ENCODE measurements around the gene KIF2C.
"Not testable (repeated sequence)": the region's sequence is repeated elsewhere in the genome, so short reads cannot be mapped to it uniquely, and the experiment has no call there.

Gene KIF2C

DNA sequence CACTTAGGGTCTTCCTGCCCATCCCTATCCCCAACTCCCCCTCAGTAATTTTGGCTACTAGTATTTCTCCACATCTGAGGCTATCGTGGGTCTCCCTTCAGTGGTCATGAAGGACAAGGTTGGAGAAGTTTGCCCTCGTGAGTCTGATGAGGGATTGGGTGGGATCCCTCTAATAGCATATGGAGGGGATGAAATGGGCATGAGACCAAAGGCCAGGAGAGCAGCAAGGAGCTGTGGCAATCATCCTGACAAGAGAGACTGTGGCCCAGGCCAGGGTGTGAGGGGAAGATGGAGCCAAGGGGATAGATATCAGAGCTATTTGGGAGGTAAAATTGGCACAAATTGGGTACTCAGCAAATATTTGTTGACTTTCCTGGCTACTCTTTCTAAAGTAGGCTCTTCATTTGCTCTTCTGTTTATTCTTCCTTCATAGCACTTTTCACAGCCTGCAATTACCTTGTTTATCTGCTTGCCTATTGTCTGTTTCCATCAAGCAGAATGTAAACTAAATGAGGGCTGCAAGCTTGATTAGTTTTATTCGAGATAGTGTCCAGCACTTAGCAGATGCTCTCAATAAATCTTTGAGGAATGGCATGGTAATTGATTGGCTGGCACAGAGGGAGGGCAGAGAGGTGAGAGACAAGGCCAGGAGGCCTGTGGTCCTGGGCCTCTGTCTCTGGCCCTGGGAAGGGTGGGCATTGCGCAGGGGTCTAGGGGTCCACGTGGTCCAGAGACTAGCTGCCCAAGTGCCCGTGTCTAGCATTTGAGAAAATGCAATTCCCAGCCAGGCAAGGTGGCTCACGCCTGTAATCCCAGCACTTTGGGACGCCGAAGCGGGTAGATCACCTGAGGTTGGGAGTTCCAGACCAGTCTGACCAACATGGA, 59.1 kb downstream of the KIF2C start:
- no peak for DNase-seq (ENCODE audit: low read depth)

DNA sequence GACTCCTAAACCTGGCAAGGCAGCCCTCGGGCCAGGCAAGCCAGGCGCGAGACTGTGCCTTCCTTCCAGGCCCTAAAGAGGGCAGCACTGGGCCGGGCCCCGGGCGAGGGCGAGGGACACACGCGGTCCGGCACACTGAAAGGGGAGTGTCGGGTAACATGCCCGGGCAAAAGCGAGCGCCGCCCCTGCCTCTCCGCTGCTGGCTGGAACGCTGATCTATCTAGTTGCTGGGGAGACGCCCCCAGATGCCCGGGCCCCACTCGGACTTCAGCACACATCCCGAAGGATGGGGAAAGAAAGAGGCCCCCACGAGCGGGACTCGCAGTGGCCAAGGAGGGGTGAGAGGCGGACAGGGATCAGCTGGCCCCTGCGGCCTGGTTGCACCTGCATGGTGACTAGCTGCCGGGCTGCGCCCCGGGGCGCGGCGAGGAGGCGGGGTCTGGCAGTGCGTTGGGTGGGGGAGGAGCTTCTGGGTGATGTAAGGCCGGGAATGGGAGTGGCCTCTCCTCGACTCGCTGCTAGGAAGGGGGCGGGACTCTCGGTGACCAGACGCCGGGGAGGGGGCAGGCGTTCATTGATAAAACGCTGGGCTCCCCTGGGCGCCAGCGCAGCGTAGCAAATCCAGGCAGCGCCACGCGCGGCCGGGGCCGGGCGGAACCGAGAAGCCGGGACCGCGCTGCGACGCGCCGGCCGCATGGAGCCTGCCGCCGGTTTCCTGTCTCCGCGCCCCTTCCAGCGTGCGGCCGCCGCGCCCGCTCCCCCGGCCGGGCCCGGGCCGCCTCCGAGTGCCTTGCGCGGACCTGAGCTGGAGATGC, 60.3 kb downstream of the KIF2C start, which contains the start of gene PLK3:
PLK3 (plus strand) TSS at position 608 of the 815 bp plus-strand sequence; CDS start at position 695, 87 bp downstream.
- peak; percentile 96 for DNase-seq (ENCODE audit: low read depth)

DNA sequence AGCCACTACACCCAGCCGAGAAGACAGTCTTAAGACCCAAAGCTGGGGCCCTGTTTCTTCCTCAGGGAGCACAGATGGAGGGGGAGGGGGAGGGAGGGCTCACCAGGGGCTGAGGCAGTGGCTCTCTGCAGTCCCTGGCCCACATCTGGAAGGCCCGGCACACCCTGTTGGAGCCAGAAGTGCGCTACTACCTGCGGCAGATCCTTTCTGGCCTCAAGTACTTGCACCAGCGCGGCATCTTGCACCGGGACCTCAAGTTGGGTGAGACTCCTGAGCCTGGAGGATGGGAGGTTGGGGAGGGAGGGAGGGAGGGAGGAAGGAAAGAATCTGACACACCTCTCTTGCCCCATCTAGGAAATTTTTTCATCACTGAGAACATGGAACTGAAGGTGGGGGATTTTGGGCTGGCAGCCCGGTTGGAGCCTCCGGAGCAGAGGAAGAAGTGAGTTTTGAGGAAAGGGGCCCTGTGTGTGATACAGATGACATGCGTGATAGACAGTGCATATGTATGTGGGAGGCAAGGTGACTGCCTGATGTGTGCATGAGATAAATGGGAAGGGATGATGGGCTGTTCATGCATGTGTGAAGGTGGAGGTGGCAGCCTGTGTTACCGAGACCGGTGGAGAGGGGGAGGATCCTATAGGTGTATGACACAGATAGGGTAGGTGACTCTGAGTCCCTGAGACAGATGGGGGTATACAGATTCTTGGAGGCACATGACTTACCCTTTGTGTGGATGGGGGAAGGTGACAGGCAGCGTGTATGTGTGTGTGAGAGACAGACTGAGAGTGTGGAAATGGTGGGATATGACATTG, 62.1 kb downstream of the KIF2C start:
- DNase-seq (ENCODE audit: low read depth) = no peak

DNA sequence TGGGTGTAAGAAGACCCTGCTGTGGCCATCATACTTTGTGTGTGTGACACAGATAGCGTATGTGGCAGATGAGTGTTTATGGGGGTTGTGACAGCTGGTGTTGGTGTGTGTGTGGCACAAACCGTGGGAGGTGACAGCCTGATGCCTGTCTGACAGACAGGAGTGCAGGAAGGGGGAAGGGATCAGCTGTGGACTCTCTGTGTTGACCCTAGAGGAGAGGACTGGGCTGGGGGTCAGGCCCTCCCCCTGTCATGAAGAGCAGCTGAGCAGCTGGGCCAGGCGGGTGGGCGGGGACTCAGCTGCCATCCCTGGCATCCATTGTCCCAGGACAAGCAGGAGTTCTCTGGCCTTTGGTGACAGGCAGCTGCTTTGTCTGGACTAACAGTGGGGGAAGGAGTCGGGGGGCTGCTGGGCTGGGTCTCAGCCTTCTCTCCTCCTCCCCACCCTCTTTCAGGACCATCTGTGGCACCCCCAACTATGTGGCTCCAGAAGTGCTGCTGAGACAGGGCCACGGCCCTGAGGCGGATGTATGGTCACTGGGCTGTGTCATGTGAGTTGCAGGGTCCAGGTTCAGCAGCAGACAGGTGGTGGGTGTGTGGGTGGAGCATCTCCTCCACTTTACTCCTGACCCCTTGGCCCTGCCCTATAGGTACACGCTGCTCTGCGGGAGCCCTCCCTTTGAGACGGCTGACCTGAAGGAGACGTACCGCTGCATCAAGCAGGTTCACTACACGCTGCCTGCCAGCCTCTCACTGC, 62.8 kb downstream of the KIF2C start:
- no peak for DNase-seq (ENCODE audit: low read depth)

DNA sequence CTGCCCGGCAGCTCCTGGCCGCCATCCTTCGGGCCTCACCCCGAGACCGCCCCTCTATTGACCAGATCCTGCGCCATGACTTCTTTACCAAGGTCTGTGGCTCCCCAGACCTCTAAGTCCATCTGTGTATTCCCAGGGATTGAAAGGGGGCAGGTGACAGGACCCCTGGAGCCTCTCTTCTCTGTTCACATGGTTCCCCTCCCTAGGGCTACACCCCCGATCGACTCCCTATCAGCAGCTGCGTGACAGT, 63.4 kb downstream of the KIF2C start:
- no peak for DNase-seq (ENCODE audit: low read depth)

DNA sequence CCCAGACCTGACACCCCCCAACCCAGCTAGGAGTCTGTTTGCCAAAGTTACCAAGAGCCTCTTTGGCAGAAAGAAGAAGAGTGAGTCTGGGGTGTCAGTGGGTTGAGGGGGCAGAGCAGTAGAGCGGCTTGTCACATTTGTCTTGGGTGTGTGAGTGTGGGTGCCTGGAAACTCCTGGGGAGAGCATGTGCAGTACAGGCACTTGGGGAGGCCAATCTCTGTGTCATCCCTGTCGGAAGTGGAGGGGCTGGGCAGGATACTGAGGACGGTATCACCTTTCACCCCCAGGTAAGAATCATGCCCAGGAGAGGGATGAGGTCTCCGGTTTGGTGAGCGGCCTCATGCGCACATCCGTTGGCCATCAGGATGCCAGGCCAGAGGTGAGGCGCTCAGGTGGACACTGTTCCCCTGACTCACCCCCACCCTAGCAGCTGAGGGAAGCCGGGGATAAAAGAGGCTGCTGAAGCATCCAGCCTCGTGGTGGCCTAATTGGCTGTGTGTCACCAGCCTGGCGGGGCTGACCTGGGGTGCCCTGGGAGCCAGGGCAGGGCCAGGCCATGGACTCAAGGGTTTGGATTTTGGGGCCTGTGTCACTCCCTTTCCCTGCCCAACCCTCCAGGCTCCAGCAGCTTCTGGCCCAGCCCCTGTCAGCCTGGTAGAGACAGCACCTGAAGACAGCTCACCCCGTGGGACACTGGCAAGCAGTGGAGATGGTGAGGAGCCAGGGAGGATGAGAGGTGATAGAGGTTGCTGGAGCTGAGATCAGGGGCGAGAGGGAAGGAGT, 63.9 kb downstream of the KIF2C start:
- no peak for DNase-seq (ENCODE audit: low read depth)

DNA sequence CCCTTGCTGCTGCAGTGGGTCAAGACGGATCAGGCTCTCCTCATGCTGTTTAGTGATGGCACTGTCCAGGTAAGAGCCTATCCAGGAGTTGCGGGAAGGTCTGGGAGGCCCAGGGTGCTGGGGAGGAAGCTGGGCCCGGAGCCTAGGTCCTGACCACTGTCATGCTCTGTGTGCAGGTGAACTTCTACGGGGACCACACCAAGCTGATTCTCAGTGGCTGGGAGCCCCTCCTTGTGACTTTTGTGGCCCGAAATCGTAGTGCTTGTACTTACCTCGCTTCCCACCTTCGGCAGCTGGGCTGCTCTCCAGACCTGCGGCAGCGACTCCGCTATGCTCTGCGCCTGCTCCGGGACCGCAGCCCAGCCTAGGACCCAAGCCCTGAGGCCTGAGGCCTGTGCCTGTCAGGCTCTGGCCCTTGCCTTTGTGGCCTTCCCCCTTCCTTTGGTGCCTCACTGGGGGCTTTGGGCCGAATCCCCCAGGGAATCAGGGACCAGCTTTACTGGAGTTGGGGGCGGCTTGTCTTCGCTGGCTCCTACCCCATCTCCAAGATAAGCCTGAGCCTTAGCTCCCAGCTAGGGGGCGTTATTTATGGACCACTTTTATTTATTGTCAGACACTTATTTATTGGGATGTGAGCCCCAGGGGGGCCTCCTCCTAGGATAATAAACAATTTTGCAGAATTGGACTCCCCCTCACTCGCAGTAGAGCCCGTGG, 65.8 kb downstream of the KIF2C start:
- no peak for DNase-seq (ENCODE audit: low read depth)

DNA sequence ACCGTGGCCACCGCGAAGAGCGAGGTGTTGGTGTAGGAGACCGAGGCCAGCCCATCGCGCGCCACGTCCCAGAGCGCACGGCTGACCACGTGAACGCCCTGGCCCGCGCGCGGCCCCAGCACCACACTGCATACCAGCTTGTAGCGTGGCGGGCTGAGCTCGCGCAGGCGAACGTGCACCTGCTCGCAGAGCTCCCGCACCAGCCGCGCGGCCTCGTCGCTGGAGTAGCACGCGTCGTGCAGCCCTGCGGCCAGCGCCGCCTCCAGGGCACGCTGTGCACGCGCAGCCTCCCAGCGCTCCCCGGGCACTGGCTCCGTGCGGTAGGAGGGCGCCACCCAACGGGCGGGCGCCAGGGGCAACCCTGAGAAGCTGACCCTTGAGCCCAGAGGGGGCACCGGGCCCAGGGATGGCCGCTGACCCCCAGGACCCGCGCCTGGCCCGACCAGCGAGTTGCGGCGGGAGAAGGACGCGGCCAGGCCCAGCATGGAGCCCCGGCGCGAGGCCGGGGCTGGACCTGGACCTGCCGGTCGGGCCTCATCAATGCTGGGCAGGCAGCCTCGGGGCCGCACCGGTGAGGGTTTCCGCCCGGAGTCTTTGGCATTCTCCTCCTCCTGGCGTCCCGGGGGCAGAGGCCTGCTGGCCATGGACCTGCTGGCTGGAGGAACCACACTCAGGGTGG, 66.5 kb downstream of the KIF2C start:
- no peak for DNase-seq (ENCODE audit: low read depth)

DNA sequence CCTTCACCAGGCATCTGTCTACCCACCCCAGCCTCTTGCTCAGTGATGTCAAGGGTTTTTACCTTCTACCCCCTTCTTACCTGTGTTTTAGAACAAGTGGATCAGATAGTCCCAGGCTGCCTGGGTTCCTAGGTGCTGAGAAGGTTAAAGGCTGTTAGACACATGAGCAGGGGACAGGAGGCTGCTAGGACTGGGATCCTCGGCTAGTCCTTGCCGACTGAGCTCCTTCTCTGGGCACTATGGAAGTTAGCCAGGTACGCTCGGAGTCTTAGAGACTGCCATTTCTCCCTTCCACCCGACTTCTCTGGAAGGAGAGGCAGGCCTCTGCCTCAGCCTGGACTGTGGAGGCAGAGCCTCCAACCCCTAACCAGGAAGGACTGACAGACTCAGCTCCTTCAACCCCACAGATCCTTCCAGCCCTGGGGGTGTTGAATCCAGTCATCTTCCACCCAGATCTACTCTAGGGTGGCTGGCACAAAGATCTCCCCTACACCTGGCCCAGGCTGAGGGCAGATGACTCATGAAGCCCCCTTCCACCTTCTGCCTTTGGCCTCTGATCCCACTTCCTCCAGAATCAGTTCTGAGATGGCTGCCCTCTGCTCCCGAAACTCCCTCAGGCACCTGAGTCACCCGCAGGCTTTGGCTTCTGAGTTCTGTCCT, 67.2 kb downstream of the KIF2C start, which contains the start of gene DYNLT4:
DYNLT4 (minus strand) TSS at position 648 of the 660 bp plus-strand sequence. CDS start 683 bp downstream, outside the sequence.
- DNase-seq (ENCODE audit: low read depth) = no peak

DNA sequence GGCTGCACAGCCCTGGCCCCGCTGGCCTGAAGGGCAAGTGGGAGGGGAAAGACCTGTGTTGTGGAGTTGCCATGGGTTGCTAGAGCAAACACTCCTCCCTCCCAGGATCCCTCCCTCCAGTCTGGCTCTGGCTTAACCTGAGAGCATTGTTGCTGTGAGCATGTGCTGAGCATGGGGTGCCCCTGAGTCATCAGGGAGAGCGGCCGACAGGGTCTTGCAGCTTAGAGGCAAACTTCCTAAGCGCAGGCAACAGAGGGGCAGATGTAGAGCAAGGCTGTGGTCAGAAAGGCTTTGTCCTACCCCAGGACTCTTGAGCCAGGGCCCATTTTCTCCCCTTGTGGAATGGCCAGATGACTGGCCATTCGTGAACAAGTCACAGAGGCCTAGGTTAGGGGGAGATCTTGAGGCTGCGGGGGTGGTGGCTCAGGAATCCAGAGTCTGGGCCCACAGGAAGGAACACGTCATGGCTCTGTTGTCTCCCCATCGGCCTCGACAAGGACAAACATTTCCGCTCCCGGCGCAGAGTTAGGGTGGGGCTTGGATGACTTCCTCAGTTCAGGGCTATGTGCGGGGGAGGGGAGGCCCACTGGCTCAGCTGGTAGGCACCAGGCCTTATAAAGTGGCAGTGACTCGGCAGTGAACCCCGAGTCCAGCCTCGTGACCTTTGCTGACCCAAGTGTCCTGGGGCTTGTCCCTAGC, 67.9 kb downstream of the KIF2C start:
- DNase-seq (ENCODE audit: low read depth) = peak; percentile 88

DNA sequence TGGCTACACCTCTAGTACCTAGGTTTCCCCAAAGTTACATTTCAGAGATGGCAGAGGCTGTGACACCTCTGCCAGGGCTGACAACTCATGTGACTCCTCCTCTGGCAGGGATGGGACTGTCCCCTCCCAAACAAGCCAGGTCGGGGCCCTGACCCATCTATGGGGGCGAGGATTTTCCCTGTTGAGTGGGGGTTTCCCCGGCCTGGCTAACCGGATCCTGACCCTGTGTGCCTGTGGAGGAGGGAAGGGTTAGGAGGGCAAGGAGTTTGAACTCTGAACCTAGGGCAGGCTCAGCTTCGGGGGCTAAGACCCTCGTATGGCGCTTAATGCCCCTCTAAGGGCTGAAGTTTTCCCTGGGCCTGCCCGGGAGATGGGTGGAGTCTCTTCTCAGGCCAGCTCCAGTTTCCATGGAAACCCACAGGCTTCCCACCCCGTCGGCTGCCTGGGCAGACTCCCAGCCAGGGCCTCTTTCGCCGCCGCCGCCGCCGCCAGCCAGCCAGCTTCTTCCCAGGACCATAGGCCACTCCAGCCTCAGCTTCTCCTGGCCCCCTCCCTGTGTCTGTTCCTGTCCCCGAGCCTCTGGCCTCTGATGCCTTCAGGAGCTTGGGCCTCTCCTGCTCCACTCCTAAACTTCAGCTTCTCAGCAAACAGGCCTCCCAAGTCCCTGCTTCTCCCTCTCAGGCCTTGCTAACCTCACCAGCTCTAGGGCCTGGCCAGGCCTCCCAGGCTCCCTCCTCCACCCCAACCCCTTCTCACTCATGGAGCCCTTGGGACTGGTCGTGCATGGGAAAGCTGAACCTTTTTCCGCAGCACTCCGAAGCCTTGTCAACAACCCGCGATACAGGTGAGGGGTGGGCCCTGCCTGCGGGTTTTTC, 68.7 kb downstream of the KIF2C start, which contains the start of gene BTBD19:
BTBD19 (plus strand) TSS at position 461 of the 875 bp plus-strand sequence; CDS start at position 759, 298 bp downstream.
- DNase-seq (ENCODE audit: low read depth) = peak; percentile 45

DNA sequence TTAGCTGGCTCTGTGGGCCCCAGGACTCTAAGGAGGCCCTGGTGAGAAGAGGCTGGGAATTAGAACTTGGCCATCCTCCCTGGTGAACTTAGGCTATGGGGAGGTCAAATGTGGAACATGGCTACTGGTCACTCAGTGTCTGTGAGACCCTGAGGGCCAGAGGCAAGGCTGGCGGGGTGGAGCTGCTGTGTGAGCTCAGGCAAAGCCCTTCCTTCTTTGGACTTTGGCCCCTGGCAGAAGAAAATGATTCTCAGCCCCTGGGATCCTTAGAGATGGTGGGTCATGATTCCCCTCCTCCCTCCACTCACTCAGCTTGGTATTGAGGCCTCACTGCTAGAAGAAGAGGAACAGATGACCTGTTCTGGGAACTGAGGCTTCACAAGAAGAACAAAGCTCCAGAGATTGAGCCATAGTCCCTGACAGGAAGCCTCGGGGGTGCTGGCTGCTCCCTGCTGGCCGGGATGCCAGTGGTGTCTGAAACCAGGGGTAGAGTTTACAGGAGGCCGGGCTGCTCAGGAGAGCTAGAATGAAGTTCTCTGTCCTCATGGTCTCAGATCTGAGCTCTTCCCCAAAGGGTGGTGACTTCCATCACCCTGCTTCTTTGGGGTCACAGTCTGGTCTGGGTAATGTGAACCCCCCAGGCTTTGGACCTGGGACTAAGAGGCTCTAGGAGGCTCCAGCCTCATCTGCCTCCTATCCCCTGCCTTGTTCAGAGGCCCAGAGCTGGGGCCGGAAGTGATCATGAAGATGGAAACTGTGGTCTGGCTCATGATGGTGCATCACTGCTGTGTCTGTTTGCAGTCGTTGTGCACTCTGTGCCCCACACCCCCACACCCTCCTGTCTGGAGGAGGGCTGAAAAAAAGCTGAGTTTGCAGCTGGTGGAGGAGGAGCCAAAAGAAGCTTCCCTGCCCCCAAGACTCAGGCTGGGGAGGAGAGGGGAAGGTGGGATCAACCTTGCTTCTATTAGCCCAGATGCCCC, 69.6 kb downstream of the KIF2C start:
- DNase-seq (ENCODE audit: low read depth) = peak; percentile 77

DNA sequence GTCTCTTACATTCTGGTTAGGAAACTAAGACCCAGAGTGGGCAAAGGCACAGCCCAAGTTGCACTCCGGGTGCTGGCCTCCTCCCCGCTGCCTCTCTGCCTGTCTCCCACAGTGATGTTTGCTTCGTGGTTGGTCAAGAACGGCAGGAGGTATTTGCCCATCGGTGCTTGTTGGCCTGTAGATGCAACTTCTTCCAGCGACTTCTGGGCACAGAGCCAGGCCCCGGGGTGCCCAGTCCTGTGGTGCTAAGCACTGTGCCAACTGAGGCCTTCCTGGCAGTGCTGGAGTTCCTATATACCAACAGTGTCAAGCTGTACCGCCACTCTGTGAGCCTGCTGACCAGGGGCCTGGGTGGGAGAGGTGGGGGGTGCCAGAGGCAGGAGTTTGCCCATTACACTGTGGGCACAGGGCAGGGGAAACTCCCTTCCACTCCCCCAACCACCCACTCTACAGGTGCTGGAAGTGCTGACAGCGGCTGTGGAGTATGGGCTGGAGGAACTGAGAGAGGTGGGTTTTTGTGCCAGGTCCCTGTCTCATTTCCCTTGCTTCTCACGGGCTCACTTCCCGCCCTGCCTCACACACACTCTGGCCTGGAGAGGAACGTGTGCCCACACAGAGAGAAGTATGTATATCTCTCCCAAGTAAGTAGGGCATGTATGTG, 70.6 kb downstream of the KIF2C start:
- DNase-seq (ENCODE audit: low read depth) = no peak

DNA sequence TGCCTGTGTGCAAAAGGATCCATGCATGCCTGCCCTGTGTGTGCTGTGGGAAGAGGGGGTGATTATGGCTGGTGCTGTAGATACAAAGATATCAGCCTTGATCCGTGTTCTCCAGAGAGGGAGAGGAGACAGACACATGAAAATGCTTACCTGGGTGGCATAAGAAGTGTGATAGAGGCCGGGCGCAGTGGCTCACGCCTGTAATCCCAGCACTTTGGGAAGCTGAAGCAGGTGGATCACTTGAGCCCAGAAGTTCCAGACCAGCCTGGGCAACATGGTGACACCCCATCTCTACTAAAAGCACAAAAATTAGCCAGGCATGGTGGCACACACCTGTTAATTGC, 71.1 kb downstream of the KIF2C start:
- DNase-seq (ENCODE audit: low read depth) = not testable (repeated sequence)

DNA sequence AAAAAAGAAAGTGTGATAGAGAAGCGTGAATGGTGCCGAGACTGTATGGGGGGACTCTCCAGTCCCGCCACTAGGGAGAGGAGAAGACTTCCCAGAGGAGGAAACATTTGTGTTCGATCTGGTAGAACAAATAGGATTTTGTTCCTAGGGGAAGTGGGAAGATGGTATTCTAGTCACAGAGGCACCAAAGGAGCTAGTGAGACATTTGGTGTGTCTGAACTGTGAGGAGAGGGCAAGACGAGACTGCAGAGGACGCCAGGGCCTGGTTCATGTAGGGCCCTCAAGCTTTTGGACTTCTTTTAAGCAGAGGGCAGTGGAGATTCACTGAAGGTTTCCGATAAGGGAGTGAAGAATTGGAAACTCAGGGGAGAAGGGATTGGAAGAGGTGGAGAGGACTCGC, 71.6 kb downstream of the KIF2C start:
- no peak for DNase-seq (ENCODE audit: low read depth)

Measured in activated T-cell treated with anti-CD3 and anti-CD28 coated beads for 1 hour (primary cell).